WERI-Rb-1 (cell line): Measurements from ENCODE around the gene UNC5B.

ENCODE experiments used
- DNase-seq: peaks from one replicate; pipeline ENCODE4 v3.0.0-alpha.2; 2020
- H3K27ac ChIP-seq: fragments of 250-450 bp; sonication (Bioruptor Pico); 2 replicates; pipeline ENCODE4 v1.5.1; 2020; ENCODE audit warnings: mild to moderate bottlenecking, moderate library complexity
- H3K27me3 ChIP-seq: fragments of 250-450 bp; sonication (Bioruptor Pico); 2 replicates; pipeline ENCODE4 v1.5.1; 2021; ENCODE audit warnings: mild to moderate bottlenecking, low read depth, moderate library complexity; ENCODE audit not compliant: insufficient read depth, severe bottlenecking
- H3K36me3 ChIP-seq: fragments of 250-450 bp; sonication (Bioruptor Pico); 2 replicates; pipeline ENCODE4 v1.5.1; 2020; ENCODE audit warnings: mild to moderate bottlenecking, moderate library complexity
- H3K4me3 ChIP-seq: 2 replicates; pipeline ENCODE4 v1.5.1; 2011; ENCODE audit warnings: low read depth, mild to moderate bottlenecking, control low read depth, low read length
- H3K9me3 ChIP-seq: fragments of 250-450 bp; sonication (Bioruptor Pico); 2 replicates; pipeline ENCODE4 v1.5.1; 2021; ENCODE audit warnings: mild to moderate bottlenecking, moderate library complexity; ENCODE audit not compliant: severe bottlenecking
- CTCF ChIP-seq: IDR thresholded peaks from 2 replicates; pipeline ENCODE4 v1.5.1; 2011; ENCODE audit warnings: low read depth, mild to moderate bottlenecking, control low read depth, inconsistent platforms, low read length

The UNC5B gene

DNA sequence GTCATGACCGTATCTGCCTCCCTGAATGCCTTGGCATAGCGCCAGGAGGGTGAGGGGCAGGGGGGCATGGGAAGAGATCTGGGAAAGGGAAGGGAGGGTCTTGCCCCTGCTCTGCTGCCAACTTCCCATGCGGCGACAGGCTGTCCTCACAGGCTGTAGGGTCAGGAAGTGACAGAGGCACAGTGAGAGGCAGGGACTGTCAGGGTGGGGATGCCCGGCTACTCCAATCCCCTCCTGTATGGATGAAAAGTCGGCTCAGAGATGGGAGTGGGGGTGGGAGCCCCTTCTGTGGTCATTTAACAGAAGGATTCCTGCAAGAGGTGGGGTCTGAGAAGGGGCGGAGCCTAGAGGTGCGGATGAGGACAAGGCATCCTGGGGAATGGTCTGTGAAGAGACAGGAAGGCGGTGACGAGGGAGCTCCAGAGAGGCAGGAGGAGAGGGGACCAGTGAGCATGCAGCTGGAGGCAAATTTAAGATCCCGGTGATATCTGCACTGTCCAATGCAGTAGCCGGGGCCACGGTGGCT, 20.8 kb upstream of the UNC5B start:
- Histone ChIP-seq H3K36me3 (no peaks in the 10 kb centered on the region), H3K27me3 (no peaks in the 10 kb centered on the region), H3K27ac (no peak overlapping the region), H3K4me3 (no peak overlapping the region), H3K9me3 (no peaks in the 10 kb centered on the region)
- no peak for TF ChIP-seq CTCF
- no peak for DNase-seq

DNA sequence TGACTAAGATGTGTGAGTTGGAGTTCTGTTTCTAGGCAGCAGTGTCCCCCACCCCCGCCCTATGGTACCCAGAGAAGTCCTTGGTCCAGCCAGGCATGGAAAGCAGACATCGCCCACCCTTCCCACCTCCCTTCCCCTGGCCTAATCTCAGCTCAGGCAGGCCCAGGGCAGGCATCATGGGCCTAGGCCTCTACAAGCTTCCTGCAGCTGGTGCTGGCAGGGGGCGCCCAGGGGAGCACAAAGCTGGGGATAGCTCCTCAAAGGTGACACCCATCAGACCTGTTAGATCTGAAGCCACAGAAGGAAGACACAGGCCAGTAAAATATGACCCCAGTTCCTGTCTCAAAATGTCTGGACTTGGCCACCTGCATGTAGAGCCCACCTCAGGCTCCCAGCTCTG, 18.9 kb upstream of the UNC5B start:
- Histone ChIP-seq H3K27ac (no peak overlapping the region), H3K36me3 (no peaks in the 10 kb centered on the region), H3K4me3 (no peak overlapping the region), H3K9me3 (peaks cover 13% of the 10 kb centered on the region), H3K27me3 (no peaks in the 10 kb centered on the region)
- TF ChIP-seq CTCF: 0 out of 2 replicates have a peak, but pooled peaks have one; percentile 2
- DNase-seq: peak; percentile 28

GRCh38 chr10:71197955-71198354, 14.4 kb upstream of the UNC5B start:
- TF ChIP-seq CTCF: no peak
- H3K9me3 ChIP-seq: peaks cover 18% of the 10 kb centered on the region
- H3K36me3 ChIP-seq: no peaks in the 10 kb centered on the region
- DNase-seq: no peak
- no peak overlapping the region for H3K4me3 ChIP-seq
- no peaks in the 10 kb centered on the region for H3K27me3 ChIP-seq
- H3K27ac ChIP-seq: no peak overlapping the region

GRCh38 chr10:71201849-71202248, 10.5 kb upstream of the UNC5B start:
- no peaks in the 10 kb centered on the region for H3K27me3 ChIP-seq
- peak overlapping the region; percentile 32 for H3K27ac ChIP-seq
- no peak for DNase-seq
- H3K9me3 ChIP-seq: peaks cover 18% of the 10 kb centered on the region
- H3K36me3 ChIP-seq: no peaks in the 10 kb centered on the region
- H3K4me3 ChIP-seq: no peak overlapping the region
- TF ChIP-seq CTCF: no peak

- no peak for DNase-seq
- no peak overlapping the region; the same call in 1 of the 2 replicates for H3K27ac ChIP-seq
- no peak for TF ChIP-seq CTCF
Measured at GRCh38 chr10:71202314-71202713, 10.1 kb upstream of the UNC5B start.

DNA sequence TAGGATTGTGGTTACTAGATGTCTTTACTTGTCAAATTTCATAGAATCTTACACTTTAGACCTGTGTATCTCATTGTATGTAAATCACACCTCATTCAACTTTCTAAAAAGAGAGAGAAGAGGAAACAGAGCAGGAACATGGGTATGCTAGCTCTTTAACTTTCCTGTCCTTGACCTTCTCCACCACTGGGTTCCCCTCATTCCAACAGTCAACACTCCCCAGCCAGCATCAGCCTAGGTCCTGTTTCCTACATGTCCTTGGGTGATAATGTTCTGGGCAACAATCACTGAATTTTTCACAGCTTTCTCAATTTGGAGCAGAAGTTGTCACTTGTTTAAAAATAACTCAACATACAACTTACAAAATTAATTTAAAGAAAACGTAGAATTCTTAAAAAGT, 9.2 kb upstream of the UNC5B start:
- Histone ChIP-seq H3K4me3 (no peak overlapping the region), H3K27ac (no peak overlapping the region), H3K36me3 (no peaks in the 10 kb centered on the region), H3K9me3 (peaks cover 9% of the 10 kb centered on the region), H3K27me3 (no peaks in the 10 kb centered on the region)
- no peak for TF ChIP-seq CTCF
- DNase-seq: no peak

More at GRCh38 chr10:71202314-71202713, 10.1 kb upstream of the UNC5B start:
- Histone ChIP-seq H3K36me3 (no peaks in the 10 kb centered on the region), H3K27me3 (no peaks in the 10 kb centered on the region), H3K4me3 (no peak overlapping the region), H3K9me3 (peaks cover 17% of the 10 kb centered on the region)
